IMR-90 (cell line): ENCODE results near the gene PLXND1. TPM values are rescaled to one million over a fixed set of nuclear protein-coding genes. Genes with fewer than 3 reads are reported as not detected.

Experiments
- ATAC-seq: fragments of 200-7000 bp; cut with Tn5 transposase; 2 replicates; pipeline ENCODE4 v1.9.1; 2020; ENCODE audit warnings: low read depth, mild to moderate bottlenecking, moderate library complexity
- BruUV-seq: library from RNA; stranded (reverse); fragments of 400-500 nt; replicated peaks from 2 replicates; lab custom pipeline; 2021; lab: Mats Ljungman, UMichigan
- CTCF ChIA-PET: fragments of 300-600 bp; formaldehyde crosslinking; extraction: SDS; loops from one replicate; lab custom pipeline; 2021; ENCODE audit warnings: antibody characterized with exemption; lab: Yijun Ruan, JAX
- POLR2A ChIA-PET: fragments of 300-600 bp; sonication (Branson Sonifier 250); formaldehyde crosslinking; loops from one replicate; lab custom pipeline; 2022; ENCODE audit warnings: antibody characterized with exemption; ENCODE audit not compliant: unreplicated experiment; lab: Charles Lee
- DNase-seq: peaks from one replicate; pipeline ENCODE4 v3.0.0; 2013
- H2AFZ ChIP-seq: replicated peaks from 2 replicates; pipeline ENCODE3; 2013; ENCODE audit warnings: low read length, mild to moderate bottlenecking; ENCODE audit not compliant: poor library complexity
- H2AK5ac ChIP-seq: 2 replicates; pipeline ENCODE4 v1.6.1; 2013; ENCODE audit warnings: low read depth, low read length, inconsistent platforms
- H2AK9ac ChIP-seq: replicated peaks from 2 replicates; pipeline ENCODE3; 2013; ENCODE audit warnings: mild to moderate bottlenecking, low read depth, low read length, moderate library complexity; ENCODE audit not compliant: poor library complexity
- H2BK120ac ChIP-seq: 2 replicates; pipeline ENCODE4 v1.6.1; 2013; ENCODE audit warnings: low read depth, low read length, inconsistent platforms
- H2BK15ac ChIP-seq: 3 replicates; pipeline ENCODE4 v1.6.1; 2013; ENCODE audit warnings: low read depth, low read length, inconsistent platforms
- H2BK20ac ChIP-seq: 2 replicates; pipeline ENCODE4 v1.6.1; 2013; ENCODE audit warnings: low read depth, mild to moderate bottlenecking, inconsistent platforms, low read length, moderate library complexity
- H2BK5ac ChIP-seq: 2 replicates; pipeline ENCODE4 v1.6.1; 2013; ENCODE audit warnings: mild to moderate bottlenecking, low read depth, low read length, inconsistent platforms; ENCODE audit not compliant: poor library complexity, severe bottlenecking
- H3K14ac ChIP-seq: replicated peaks from 2 replicates; pipeline ENCODE4 v1.6.1; 2013; ENCODE audit warnings: low read depth, low read length, inconsistent platforms
- H3K18ac ChIP-seq: 2 replicates; pipeline ENCODE4 v1.6.1; 2013; ENCODE audit warnings: low read depth, low read length, control low read depth
- H3K23ac ChIP-seq: 2 replicates; pipeline ENCODE4 v1.6.1; 2013; ENCODE audit warnings: low read depth, low read length, inconsistent platforms
- H3K27ac ChIP-seq: 2 replicates; pipeline ENCODE4 v1.5.1; 2013; ENCODE audit warnings: mild to moderate bottlenecking, control low read depth, low read length; ENCODE audit not compliant: insufficient read depth
- H3K27me3 ChIP-seq: 2 replicates; pipeline ENCODE4 v1.6.1; 2013; ENCODE audit warnings: low read length; ENCODE audit not compliant: control insufficient read depth, insufficient read depth
- H3K36me3 ChIP-seq: 2 replicates; pipeline ENCODE4 v1.6.1; 2013; ENCODE audit warnings: low read length, mixed read lengths; ENCODE audit not compliant: control insufficient read depth, insufficient read depth
- H3K4ac ChIP-seq: 2 replicates; pipeline ENCODE4 v1.6.1; 2013; ENCODE audit warnings: low read depth, low read length, inconsistent platforms
- H3K4me1 ChIP-seq: 2 replicates; pipeline ENCODE4 v1.6.1; 2013; ENCODE audit warnings: low read length, mixed read lengths; ENCODE audit not compliant: control insufficient read depth, insufficient read depth
- H3K4me2 ChIP-seq: 2 replicates; pipeline ENCODE4 v1.6.1; 2013; ENCODE audit warnings: low read depth, mild to moderate bottlenecking, control low read depth, low read length, moderate library complexity
- H3K4me3 ChIP-seq: 2 replicates; pipeline ENCODE4 v1.5.1; 2013; ENCODE audit warnings: low read depth, mild to moderate bottlenecking, control low read depth, low read length, moderate library complexity; ENCODE audit not compliant: insufficient read depth
- H3K56ac ChIP-seq: 2 replicates; pipeline ENCODE4 v1.6.1; 2013; ENCODE audit warnings: low read length, inconsistent platforms; ENCODE audit not compliant: insufficient read depth; ENCODE audit errors: extremely low read depth
- H3K79me1 ChIP-seq, 2 experiments: 2 replicates each; pipeline ENCODE4 v1.6.1; 2013; ENCODE audit warnings: low read length in 2 of 2, inconsistent platforms in 1 of 2, low read depth in 1 of 2
- H3K9ac ChIP-seq: 2 replicates; pipeline ENCODE4 v1.6.1; 2013; ENCODE audit warnings: low read depth, low read length, control low read depth
- H3K9me1 ChIP-seq: 2 replicates; pipeline ENCODE4 v1.6.1; 2013; ENCODE audit warnings: low read length, inconsistent platforms; ENCODE audit not compliant: insufficient read depth
- H3K9me3 ChIP-seq: 2 replicates; pipeline ENCODE4 v1.6.1; 2013; ENCODE audit warnings: low read length; ENCODE audit not compliant: control insufficient read depth, insufficient read depth
- H4K20me1 ChIP-seq: 2 replicates; pipeline ENCODE4 v1.6.1; 2013; ENCODE audit warnings: low read length, inconsistent platforms; ENCODE audit not compliant: insufficient read depth
- H4K5ac ChIP-seq: 2 replicates; pipeline ENCODE4 v1.6.1; 2013; ENCODE audit warnings: mild to moderate bottlenecking, low read depth, low read length, control low read depth
- H4K8ac ChIP-seq, 2 experiments: 2 replicates each; pipeline ENCODE4 v1.6.1; 2013; ENCODE audit warnings: low read depth in 2 of 2, low read length in 2 of 2, control low read depth in 1 of 2, inconsistent platforms in 1 of 2
- H4K91ac ChIP-seq: 2 replicates; pipeline ENCODE4 v1.6.1; 2013; ENCODE audit warnings: low read depth, low read length, inconsistent platforms; ENCODE audit not compliant: insufficient read depth
- BHLHE40 ChIP-seq: fragments of 150-350 bp; IDR thresholded peaks from 2 replicates; pipeline ENCODE4 v1.6.1; 2016; ENCODE audit warnings: mild to moderate bottlenecking, low read depth, low read length
- CEBPB ChIP-seq: IDR thresholded peaks from 2 replicates; pipeline ENCODE4 v1.6.1; 2012; ENCODE audit warnings: low read depth, low read length, improper control_type of control experiment
- CTCF ChIP-seq: conservative IDR thresholded peaks from 2 replicates; pipeline ENCODE4 v1.5.1; 2012; ENCODE audit warnings: mild to moderate bottlenecking, low read depth, low read length, improper control_type of control experiment
- ELK1 ChIP-seq: fragments of 150-350 bp; IDR thresholded peaks from 2 replicates; pipeline ENCODE4 v1.6.1; 2016; ENCODE audit warnings: low read depth, mild to moderate bottlenecking, low read length, moderate library complexity, borderline replicate concordance
- FOS ChIP-seq: fragments of 150-350 bp; IDR thresholded peaks from 2 replicates; pipeline ENCODE4 v1.6.1; 2016; ENCODE audit warnings: low read depth, low read length
- MAFK ChIP-seq: IDR thresholded peaks from 2 replicates; pipeline ENCODE4 v1.6.1; 2012; ENCODE audit warnings: low read depth, low read length, improper control_type of control experiment
- MAZ ChIP-seq: IDR thresholded peaks from 2 replicates; pipeline ENCODE4 v1.6.1; 2012; ENCODE audit warnings: low read depth, mild to moderate bottlenecking, low read length, improper control_type of control experiment, moderate library complexity, borderline replicate concordance
- MXI1 ChIP-seq: IDR thresholded peaks from 2 replicates; pipeline ENCODE4 v1.6.1; 2012; ENCODE audit warnings: low read depth, mild to moderate bottlenecking, low read length, moderate library complexity, borderline replicate concordance
- NFE2L2 ChIP-seq: fragments of 150-350 bp; IDR thresholded peaks from 2 replicates; pipeline ENCODE4 v1.6.1; 2016; ENCODE audit warnings: low read depth, mild to moderate bottlenecking, low read length
- POLR2A ChIP-seq: IDR thresholded peaks from 2 replicates; pipeline ENCODE4 v1.6.1; 2012; ENCODE audit warnings: mild to moderate bottlenecking, low read depth, low read length
- RAD21 ChIP-seq: IDR thresholded peaks from 2 replicates; pipeline ENCODE4 v1.6.1; 2012; ENCODE audit warnings: low read length, improper control_type of control experiment
- RFX5 ChIP-seq: IDR thresholded peaks from 2 replicates; pipeline ENCODE4 v1.8.0; 2012; ENCODE audit warnings: low read depth, mild to moderate bottlenecking, low read length, moderate library complexity
- SMC3 ChIP-seq: fragments of 150-350 bp; IDR thresholded peaks from 2 replicates; pipeline ENCODE4 v1.6.1; 2016; ENCODE audit warnings: low read depth, mild to moderate bottlenecking, antibody characterized with exemption, low read length, moderate library complexity
- USF2 ChIP-seq: fragments of 150-350 bp; IDR thresholded peaks from 2 replicates; pipeline ENCODE4 v1.6.1; 2017; ENCODE audit warnings: mild to moderate bottlenecking, antibody characterized with exemption, low read length, low read depth
- WGBS, 2 experiments: methylation state at CpG; one replicate each; pipeline versions ENCODE4 v1.1.5 to v1.1.7; 2013; ENCODE audit warnings: missing lambda C conversion rate in 2 of 2; ENCODE audit not compliant: insufficient read length in 1 of 2; ENCODE audit errors: extremely low coverage in 2 of 2; 5-methylcytosine and 5-hydroxymethylcytosine counted together
- dilution Hi-C: fragments of 300-500 bp; cut with HindIII; formaldehyde crosslinking; loops from one replicate; pipeline ENCODE4 v1.14.3; 2018; ENCODE audit warnings: low sequenced_read_pairs; ENCODE audit not compliant: unreplicated experiment
- in situ Hi-C: fragments of 300-500 bp; cut with MboI; formaldehyde crosslinking; loops from 3 replicates; pipeline ENCODE4 v1.14.3; 2019; ENCODE audit warnings: low sequenced_read_pairs, inconsistent platforms, mixed read lengths
- intact Hi-C: fragments of 100-400 bp; cut with micrococcal nuclease; formaldehyde crosslinking; loops from 2 replicates; pipeline ENCODE4 v1.10.0; 2022
- polyA plus RNA-seq, 3 experiments: library from polyadenylated mRNA; depleted of rRNA; stranded (reverse); fragments of >200 nt; gene quantifications; 2 replicates each; pipeline ENCODE4 v1.2.3, GENCODE V29; 2012; ENCODE audit warnings: low replicate concordance in 1 of 3
- total RNA-seq: library from RNA; depleted of rRNA; stranded (reverse); fragments of >200 nt; gene quantifications from 2 replicates; pipeline ENCODE4 v1.2.3, GENCODE V29; 2012

Gene PLXND1
- total and polyA plus RNA-seq, 2 of the 4 experiments (the other 2 are of a cell fraction): 19.2 to 67.1 TPM

GRCh38 chr3:129584631-129585030 is 21.8 kb downstream of the PLXND1 start:
- dilution Hi-C loops: no loop called here
- Histone ChIP-seq H3K9ac (no peak overlapping the region), H3K56ac (no peak overlapping the region), H2AK9ac (no peak overlapping the region), H4K8ac (no peak overlapping the region), H2BK120ac (no peak overlapping the region), H3K4me2 (no peak overlapping the region), H3K4ac (no peak overlapping the region), H3K23ac (no peak overlapping the region), H4K5ac (no peak overlapping the region), H3K14ac (no peak overlapping the region), H2AK5ac (no peak overlapping the region), H3K4me1 (peaks cover 6% of the 10 kb centered on the region; the same call in 1 of the 2 replicates), H3K18ac (no peak overlapping the region), H3K9me1 (0 out of 2 replicates have a peak, but pooled peaks cover 2% of the 10 kb centered on the region), H3K36me3 (peaks cover 25% of the 10 kb centered on the region), H3K79me1 (peaks cover 2 to 45% of the 10 kb centered on the region in 2 experiments), H3K27ac (no peak overlapping the region), H2BK5ac (no peak overlapping the region), H3K4me3 (no peak overlapping the region), H4K91ac (no peak overlapping the region), H4K20me1 (peaks cover 4% of the 10 kb centered on the region), H2BK20ac (no peak overlapping the region), H3K27me3 (no peaks in the 10 kb centered on the region), H2AFZ (peak overlapping the region; percentile 21), H2BK15ac (no peak overlapping the region), H3K9me3 (no peaks in the 10 kb centered on the region)
- in situ Hi-C loops: no loop called here
- ChIA-PET POLR2A (no interaction called here), CTCF (no interaction called here)
- no TSS peak for BruUV-seq
- intact Hi-C loops: no loop called here
- WGBS, 2 experiments: 63% methylated on average over 2 of the region's 3 CpGs; no CpG with 5 or more reads in 1 of the 2 experiments
- TF ChIP-seq CTCF: no peak
- no peak for TF ChIP-seq POLR2A
- TF ChIP-seq MAFK: no peak
- TF ChIP-seq SMC3: no peak
- TF ChIP-seq CEBPB: no peak
- no peak for TF ChIP-seq MAZ
- no peak for TF ChIP-seq ELK1
- TF ChIP-seq BHLHE40: no peak
- no peak for TF ChIP-seq RFX5
- no peak for TF ChIP-seq FOS
- no peak for TF ChIP-seq NFE2L2
- TF ChIP-seq MXI1: no peak
- TF ChIP-seq RAD21: no peak
- no peak for TF ChIP-seq USF2
- DNase-seq: no peak
- ATAC-seq: no peak
